Activated CD8-positive, alpha-beta T cell treated with anti-CD3 and anti-CD28 coated beads, Interleukin-2, amount 10 ng/mL, durations not matched to agents 7 days and 5 days (primary cell): ENCODE data around the gene GARIN1A. TPM values are rescaled to one million over a fixed set of nuclear protein-coding genes. Genes with fewer than 3 reads are reported as not detected.

ENCODE experiments used
- total RNA-seq, 2 experiments: library from RNA; stranded (reverse); gene quantifications; one replicate each; pipeline ENCODE4 v1.2.3, GENCODE V29; 2021

Gene GARIN1A
- total RNA-seq, 2 experiments from 2014 or later: 0.26 to 0.60 TPM

Other genes starting within 250 kb of the GARIN1A start
- 10 to 100 TPM; 24.1 to 26.2 TPM for gene HILPDA, start 216.4 kb upstream of the GARIN1A start, total RNA-seq
- 10 to 100 TPM; 29.2 to 32.2 TPM for gene METTL2B, start 195.5 kb upstream of the GARIN1A start, total RNA-seq
- 10 to 100 TPM; 34.8 to 35.5 TPM for gene CALU, start 67.1 kb downstream of the GARIN1A start, total RNA-seq
- gene OPN1SW, start 103.5 kb downstream of the GARIN1A start, total RNA-seq: not detected
- 1 to 10 TPM; 5.6 to 8.9 TPM for gene CCDC136, start 119.7 kb downstream of the GARIN1A start, total RNA-seq
- gene FLNC, start 158.1 kb downstream of the GARIN1A start, total RNA-seq: not detected
- 100 to 1,000 TPM; 130 to 138 TPM for gene ATP6V1F, start 190.6 kb downstream of the GARIN1A start, total RNA-seq
- under 1 TPM in 1 of 2 experiments, not detected in 1; 0.21 TPM for gene KCP, start 238.4 kb downstream of the GARIN1A start, total RNA-seq